HepG2 (cell line): ENCODE results near the gene ALB. TPM values are rescaled to one million over a fixed set of nuclear protein-coding genes. Genes with fewer than 3 reads are reported as not detected.
A peak's percentile ranks its signal among the peaks of the same experiment; 100 is the strongest.

Experiments used
- ATM ChIP-seq: fragments of 450-650 bp; IDR thresholded peaks from 2 replicates; pipeline ENCODE4 v1.7.1; 2017; ENCODE audit warnings: mild to moderate bottlenecking, borderline replicate concordance
- CREM ChIP-seq, 2 experiments: sonication (generic) in 1 of 2; formaldehyde crosslinking in 1 of 2; IDR thresholded peaks; 2 replicates each; pipeline versions ENCODE4 v1.4.0 to v1.6.1; 2016 to 2020; ENCODE audit warnings: antibody characterized with exemption in 1 of 2, mild to moderate bottlenecking in 1 of 2, missing genetic modification reagents in 1 of 2
- ERF ChIP-seq: IDR thresholded peaks from 2 replicates; pipeline ENCODE4 v1.6.1; 2018; ENCODE audit warnings: missing biosample characterization, missing genetic modification reagents
- GPN1 ChIP-seq: sonication (generic); formaldehyde crosslinking; IDR thresholded peaks from 2 replicates; pipeline ENCODE4 v1.5.1; 2020; ENCODE audit warnings: missing genetic modification reagents, borderline replicate concordance
- GZF1 ChIP-seq: sonication (generic); formaldehyde crosslinking; IDR thresholded peaks from 2 replicates; pipeline ENCODE4 v1.5.1; 2020; ENCODE audit warnings: mild to moderate bottlenecking, missing genetic modification reagents
- JUNB ChIP-seq: sonication (generic); formaldehyde crosslinking; IDR thresholded peaks from 2 replicates; pipeline ENCODE4 v1.8.0; 2022; ENCODE audit warnings: missing genetic modification reagents, mild to moderate bottlenecking, borderline replicate concordance
- KAT8 ChIP-seq: IDR thresholded peaks from 2 replicates; pipeline ENCODE4 v1.6.1; 2016; ENCODE audit warnings: missing genetic modification reagents, missing compliant biosample characterization
- KDM6A ChIP-seq: IDR thresholded peaks from 2 replicates; pipeline ENCODE4 v1.6.1; 2016; ENCODE audit warnings: low read depth
- SOX5 ChIP-seq: IDR thresholded peaks from 2 replicates; pipeline ENCODE4 v1.6.1; 2016; ENCODE audit warnings: borderline replicate concordance
- SRSF4 ChIP-seq: fragments of 200-400 bp; formaldehyde crosslinking; IDR thresholded peaks from one replicate; pipeline ENCODE4 v1.6.1; 2018; ENCODE audit warnings: mild to moderate bottlenecking, low read depth, low read length, moderate library complexity; ENCODE audit not compliant: poor library complexity, severe bottlenecking
- ZC3H4 ChIP-seq: sonication (generic); formaldehyde crosslinking; IDR thresholded peaks from 2 replicates; pipeline ENCODE4 v1.4.0; 2020; ENCODE audit warnings: missing genetic modification reagents, borderline replicate concordance
- ZEB1 ChIP-seq: IDR thresholded peaks from 2 replicates; pipeline ENCODE4 v1.6.1; 2012; ENCODE audit warnings: mild to moderate bottlenecking, low read depth, inconsistent platforms; ENCODE audit not compliant: insufficient replicate concordance
- ZNF3 ChIP-seq: IDR thresholded peaks from 2 replicates; pipeline ENCODE4 v1.7.0; 2017; ENCODE audit warnings: inconsistent platforms
- ZNF367 ChIP-seq: sonication (generic); formaldehyde crosslinking; IDR thresholded peaks from 2 replicates; pipeline ENCODE4 v1.4.0; 2020; ENCODE audit warnings: missing genetic modification reagents, borderline replicate concordance
- ZNF383 ChIP-seq: sonication (generic); formaldehyde crosslinking; IDR thresholded peaks from 2 replicates; pipeline ENCODE4 v1.4.0; 2020; ENCODE audit warnings: missing genetic modification reagents, mild to moderate bottlenecking, borderline replicate concordance
- ZNF614 ChIP-seq: IDR thresholded peaks from 2 replicates; pipeline ENCODE4 v1.6.1; 2018; ENCODE audit warnings: missing biosample characterization, missing genetic modification reagents, inconsistent platforms, borderline replicate concordance
- ZNF672 ChIP-seq: sonication (generic); formaldehyde crosslinking; IDR thresholded peaks from 2 replicates; pipeline ENCODE4 v1.8.1; 2022; ENCODE audit warnings: missing genetic modification reagents
- ZNF766 ChIP-seq: sonication (generic); formaldehyde crosslinking; IDR thresholded peaks from 2 replicates; pipeline ENCODE4 v1.5.0; 2020; ENCODE audit warnings: missing genetic modification reagents, borderline replicate concordance
- polyA plus RNA-seq, 8 experiments: library from polyadenylated mRNA; depleted of rRNA in 3 of 8; stranded (reverse) in 7 of 8; unstranded in 1 of 8; fragments of >200 nt; fragmentation: Illumina TruSeq in 4 of 8; extraction: Trizol in 4 of 8; gene quantifications; 2 replicates each; pipeline versions ENCODE4 v1.2.1 to v1.2.3, GENCODE V29; 2011 to 2016; ENCODE audit warnings: low read depth in 4 of 8, missing spikeins in 1 of 8, mixed read lengths in 1 of 8; ENCODE audit not compliant: insufficient read depth in 1 of 8
- total RNA-seq, 5 experiments: library from RNA; depleted of rRNA; stranded (reverse); fragments of >200 nt; fragmentation: Illumina TruSeq; extraction: Trizol; gene quantifications; 2 replicates each; pipeline ENCODE4 v1.2.3, GENCODE V29; 2016; ENCODE audit warnings: low read depth in 1 of 5
- TF ChIP-seq, protein P1 (sequence below): IDR thresholded peaks from 2 replicates; pipeline ENCODE4 v1.6.1; 2016; ENCODE audit warnings: missing biosample characterization, missing genetic modification reagents, low read depth
- TF ChIP-seq, protein P2 (sequence below): fragments of 450-650 bp; IDR thresholded peaks from 2 replicates; pipeline ENCODE4 v1.6.1; 2017; ENCODE audit warnings: mild to moderate bottlenecking
- TF ChIP-seq, protein P3 (sequence below): sonication (generic); formaldehyde crosslinking; IDR thresholded peaks from 2 replicates; pipeline ENCODE4 v1.8.0; 2022; ENCODE audit warnings: low read depth, missing genetic modification reagents
- TF ChIP-seq, protein P4 (sequence below): sonication (generic); formaldehyde crosslinking; conservative IDR thresholded peaks from 2 replicates; pipeline ENCODE4 v1.8.0; 2022; ENCODE audit warnings: mild to moderate bottlenecking, moderate library complexity, missing genetic modification reagents

ALB gene
- total and polyA plus RNA-seq, 2 of the 13 experiments (the other 11 are each of a cell fraction or from before 2014, with no cell fraction given): 22,259 to 22,625 TPM

DNA sequence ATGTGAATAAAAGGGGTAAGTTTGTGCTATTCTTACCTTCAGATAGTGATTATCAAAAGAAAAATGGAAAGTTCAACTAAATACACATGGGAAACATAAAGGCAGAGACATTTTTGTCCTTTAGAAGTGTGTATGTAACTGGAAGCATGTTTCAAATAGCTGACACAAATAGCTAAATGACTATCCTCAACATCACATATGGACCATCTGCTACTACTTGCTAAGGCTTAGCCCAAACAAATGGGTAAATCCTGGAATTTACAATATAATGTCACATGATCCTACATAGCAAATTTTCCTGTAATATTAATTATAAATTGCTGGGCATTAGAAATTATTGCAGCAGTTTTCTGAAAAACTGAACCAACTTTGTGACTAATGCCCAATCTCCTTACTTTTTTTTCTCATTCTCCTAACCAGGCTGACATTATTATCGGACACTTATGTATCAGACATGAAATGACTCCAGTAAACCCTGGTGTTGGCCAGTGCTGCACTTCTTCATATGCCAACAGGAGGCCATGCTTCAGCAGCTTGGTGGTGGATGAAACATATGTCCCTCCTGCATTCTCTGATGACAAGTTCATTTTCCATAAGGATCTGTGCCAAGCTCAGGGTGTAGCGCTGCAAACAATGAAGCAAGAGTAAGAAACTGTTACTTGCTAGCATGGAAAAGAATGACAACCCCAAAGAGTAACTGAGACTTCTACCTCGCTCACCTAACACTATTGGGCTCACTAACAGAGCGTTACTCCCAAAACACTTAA is 48.1 kb downstream of the ALB start (continued):
- TF ChIP-seq ZNF766 (CRISPR knock-in tag): peak; percentile 48; the same call in 1 of the 2 replicates
- no peak for TF ChIP-seq SOX5 (CRISPR knock-in tag)
- TF ChIP-seq, protein P1, sequence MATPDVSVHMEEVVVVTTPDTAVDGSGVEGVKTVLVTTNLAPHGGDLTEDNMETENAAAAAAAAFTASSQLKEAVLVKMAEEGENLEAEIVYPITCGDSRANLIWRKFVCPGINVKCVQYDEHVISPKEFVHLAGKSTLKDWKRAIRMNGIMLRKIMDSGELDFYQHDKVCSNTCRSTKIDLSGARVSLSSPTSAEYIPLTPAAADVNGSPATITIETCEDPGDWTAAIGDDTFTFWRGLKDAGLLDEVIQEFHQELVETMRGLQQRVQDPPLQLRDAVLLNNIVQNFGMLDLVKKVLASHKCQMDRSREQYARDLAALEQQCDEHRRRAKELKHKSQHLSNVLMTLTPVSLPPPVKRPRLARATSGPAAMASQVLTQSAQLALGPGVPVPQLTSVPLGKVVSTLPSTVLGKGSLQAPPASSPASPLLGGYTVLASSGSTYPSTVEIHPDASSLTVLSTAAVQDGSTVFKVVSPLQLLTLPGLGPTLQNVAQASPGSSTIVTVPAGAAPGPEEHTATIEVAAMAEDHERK (CRISPR knock-in tag): no peak
- peak; percentile 36; the same call in 1 of the 2 replicates for TF ChIP-seq ZC3H4 (CRISPR knock-in tag)
- TF ChIP-seq JUNB: no peak
- no peak for TF ChIP-seq SRSF4
- TF ChIP-seq ATM: no peak
- no peak for TF ChIP-seq GZF1 (CRISPR knock-in tag)
- TF ChIP-seq ZEB1: no peak
- TF ChIP-seq ZNF672 (CRISPR knock-in tag): no peak
- no peak for TF ChIP-seq KAT8 (CRISPR knock-in tag)
- no peak for TF ChIP-seq ZNF383
- no peak for TF ChIP-seq CREM (IDR thresholded peaks at IDR 0.05)
- TF ChIP-seq CREM (CRISPR knock-in tag; IDR thresholded peaks at IDR 0.05): no peak
- TF ChIP-seq, protein P2, sequence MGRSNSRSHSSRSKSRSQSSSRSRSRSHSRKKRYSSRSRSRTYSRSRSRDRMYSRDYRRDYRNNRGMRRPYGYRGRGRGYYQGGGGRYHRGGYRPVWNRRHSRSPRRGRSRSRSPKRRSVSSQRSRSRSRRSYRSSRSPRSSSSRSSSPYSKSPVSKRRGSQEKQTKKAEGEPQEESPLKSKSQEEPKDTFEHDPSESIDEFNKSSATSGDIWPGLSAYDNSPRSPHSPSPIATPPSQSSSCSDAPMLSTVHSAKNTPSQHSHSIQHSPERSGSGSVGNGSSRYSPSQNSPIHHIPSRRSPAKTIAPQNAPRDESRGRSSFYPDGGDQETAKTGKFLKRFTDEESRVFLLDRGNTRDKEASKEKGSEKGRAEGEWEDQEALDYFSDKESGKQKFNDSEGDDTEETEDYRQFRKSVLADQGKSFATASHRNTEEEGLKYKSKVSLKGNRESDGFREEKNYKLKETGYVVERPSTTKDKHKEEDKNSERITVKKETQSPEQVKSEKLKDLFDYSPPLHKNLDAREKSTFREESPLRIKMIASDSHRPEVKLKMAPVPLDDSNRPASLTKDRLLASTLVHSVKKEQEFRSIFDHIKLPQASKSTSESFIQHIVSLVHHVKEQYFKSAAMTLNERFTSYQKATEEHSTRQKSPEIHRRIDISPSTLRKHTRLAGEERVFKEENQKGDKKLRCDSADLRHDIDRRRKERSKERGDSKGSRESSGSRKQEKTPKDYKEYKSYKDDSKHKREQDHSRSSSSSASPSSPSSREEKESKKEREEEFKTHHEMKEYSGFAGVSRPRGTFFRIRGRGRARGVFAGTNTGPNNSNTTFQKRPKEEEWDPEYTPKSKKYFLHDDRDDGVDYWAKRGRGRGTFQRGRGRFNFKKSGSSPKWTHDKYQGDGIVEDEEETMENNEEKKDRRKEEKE: no peak
- TF ChIP-seq, protein P3, sequence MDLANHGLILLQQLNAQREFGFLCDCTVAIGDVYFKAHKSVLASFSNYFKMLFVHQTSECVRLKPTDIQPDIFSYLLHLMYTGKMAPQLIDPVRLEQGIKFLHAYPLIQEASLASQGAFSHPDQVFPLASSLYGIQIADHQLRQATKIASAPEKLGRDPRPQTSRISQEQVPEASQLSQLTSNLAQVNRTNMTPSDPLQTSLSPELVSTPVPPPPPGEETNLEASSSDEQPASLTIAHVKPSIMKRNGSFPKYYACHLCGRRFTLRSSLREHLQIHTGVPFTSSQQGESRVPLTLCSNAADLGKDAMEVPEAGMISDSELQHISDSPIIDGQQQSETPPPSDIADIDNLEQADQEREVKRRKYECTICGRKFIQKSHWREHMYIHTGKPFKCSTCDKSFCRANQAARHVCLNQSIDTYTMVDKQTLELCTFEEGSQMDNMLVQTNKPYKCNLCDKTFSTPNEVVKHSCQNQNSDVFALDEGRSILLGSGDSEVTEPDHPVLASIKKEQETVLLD (CRISPR knock-in tag): 0 out of 2 replicates have a peak, but pooled peaks have one; percentile 20
- no peak for TF ChIP-seq ZNF367
- TF ChIP-seq GPN1 (CRISPR knock-in tag): no peak
- TF ChIP-seq KDM6A: no peak
- no peak for TF ChIP-seq ZNF3 (CRISPR knock-in tag)
- TF ChIP-seq, protein P4, sequence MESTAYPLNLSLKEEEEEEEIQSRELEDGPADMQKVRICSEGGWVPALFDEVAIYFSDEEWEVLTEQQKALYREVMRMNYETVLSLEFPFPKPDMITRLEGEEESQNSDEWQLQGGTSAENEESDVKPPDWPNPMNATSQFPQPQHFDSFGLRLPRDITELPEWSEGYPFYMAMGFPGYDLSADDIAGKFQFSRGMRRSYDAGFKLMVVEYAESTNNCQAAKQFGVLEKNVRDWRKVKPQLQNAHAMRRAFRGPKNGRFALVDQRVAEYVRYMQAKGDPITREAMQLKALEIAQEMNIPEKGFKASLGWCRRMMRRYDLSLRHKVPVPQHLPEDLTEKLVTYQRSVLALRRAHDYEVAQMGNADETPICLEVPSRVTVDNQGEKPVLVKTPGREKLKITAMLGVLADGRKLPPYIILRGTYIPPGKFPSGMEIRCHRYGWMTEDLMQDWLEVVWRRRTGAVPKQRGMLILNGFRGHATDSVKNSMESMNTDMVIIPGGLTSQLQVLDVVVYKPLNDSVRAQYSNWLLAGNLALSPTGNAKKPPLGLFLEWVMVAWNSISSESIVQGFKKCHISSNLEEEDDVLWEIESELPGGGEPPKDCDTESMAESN: no peak
- TF ChIP-seq ZNF614 (CRISPR knock-in tag): no peak
- no peak for TF ChIP-seq ERF (CRISPR knock-in tag)
